ENCODE results near the gene C19orf67. TPM values are rescaled to one million over a fixed set of nuclear protein-coding genes. Genes with fewer than 3 reads are reported as not detected.

Gene C19orf67
- total RNA-seq, 4 donors from 2014 or later: not detected

GRCh38 chr19:14059652-14060155 is 25.9 kb downstream of the C19orf67 start:
- no peak overlapping the region for H3K4me3 ChIP-seq
- intact Hi-C loops (cut with DNase I): loop anchor here (5.0 kb wide), 1 partner anchor 177 kb away; no protein-coding TSS in a partner anchor
- no peak overlapping the region for H3K27ac ChIP-seq (replicated peaks in 1 of 4)
- H3K36me3 ChIP-seq: no peaks in the 10 kb centered on the region
- peaks cover 5 to 28% (median 26%) of the 10 kb centered on the region in 4 donors for H3K4me1 ChIP-seq
- H3K27me3 ChIP-seq: peaks cover 0 to 67% (median 23%) of the 10 kb centered on the region in 4 donors
- DNase-seq (ENCODE audit: extremely low spot score): no peak
- no peaks in the 10 kb centered on the region for H3K9me3 ChIP-seq
- TF ChIP-seq POLR2A (IDR thresholded peaks at IDR 0.05; ENCODE audit: low read depth) (no peak), CTCF (IDR thresholded peaks at IDR 0.05) (no peak), EP300 (IDR thresholded peaks at IDR 0.05) (no peak), POLR2AphosphoS5 (IDR thresholded peaks at IDR 0.05) (no peak)
- WGBS: 58% methylated on average over 8 of the region's 8 CpGs

GRCh38 chr19:14059093-14059480 is 26.5 kb downstream of the C19orf67 start:
- DNase-seq (ENCODE audit: extremely low spot score): no peak
- no peak overlapping the region for H3K27ac ChIP-seq (replicated peaks in 1 of 4)
- no peak for TF ChIP-seq POLR2AphosphoS5 (IDR thresholded peaks at IDR 0.05)
- peak; percentile 25 to 66 (median 41) for TF ChIP-seq CTCF (IDR thresholded peaks at IDR 0.05)
- peaks cover 0 to 67% (median 23%) of the 10 kb centered on the region in 4 donors for H3K27me3 ChIP-seq
- H3K4me1 ChIP-seq: peaks cover 5 to 28% (median 26%) of the 10 kb centered on the region in 4 donors
- no peaks in the 10 kb centered on the region for H3K9me3 ChIP-seq
- intact Hi-C loops (cut with DNase I): loop anchor here (5.0 kb wide), 1 partner anchor 177 kb away; no protein-coding TSS in a partner anchor
- H3K4me3 ChIP-seq: no peak overlapping the region
- no peaks in the 10 kb centered on the region for H3K36me3 ChIP-seq
- 21% methylated on average over 13 of the region's 15 CpGs for WGBS

GRCh38 chr19:14058182-14059092 is 27.1 kb downstream of the C19orf67 start:
- Histone ChIP-seq H3K9me3 (peaks cover 0 to 3% (median under 1%) of the 10 kb centered on the region in 4 donors), H3K4me3 (peak overlapping the region in 1 of 4 donors; percentile 46), H3K4me1 (peaks cover 5 to 28% (median 26%) of the 10 kb centered on the region in 4 donors), H3K27ac (replicated peaks in 1 of 4) (no peak overlapping the region), H3K27me3 (peaks cover 0 to 64% (median 23%) of the 10 kb centered on the region in 4 donors), H3K36me3 (no peaks in the 10 kb centered on the region)
- WGBS: 29% methylated on average over 17 of the region's 17 CpGs
- TF ChIP-seq EP300 (IDR thresholded peaks at IDR 0.05): no peak
- no peak for TF ChIP-seq CTCF (IDR thresholded peaks at IDR 0.05)
- no peak for TF ChIP-seq POLR2AphosphoS5 (IDR thresholded peaks at IDR 0.05)
- TF ChIP-seq POLR2A (IDR thresholded peaks at IDR 0.05; ENCODE audit: low read depth): no peak
- no peak for DNase-seq (ENCODE audit: extremely low spot score)
- intact Hi-C loops (cut with DNase I): loop anchor here (5.0 kb wide), 1 partner anchor 176 kb away; no protein-coding TSS in a partner anchor

- TF ChIP-seq CTCF (IDR thresholded peaks at IDR 0.05): no peak
- no peak overlapping the region for H3K27ac ChIP-seq (replicated peaks in 1 of 4)
- intact Hi-C loops (cut with DNase I): loop anchor here (5.0 kb wide), 1 partner anchor 175 kb away; no protein-coding TSS in a partner anchor
- H3K9me3 ChIP-seq: peaks cover 0 to 9% (median 4%) of the 10 kb centered on the region in 4 donors
- WGBS: 41% methylated on average over 8 of the region's 19 CpGs
- H3K36me3 ChIP-seq: peaks cover 0 to 3% (median 0%) of the 10 kb centered on the region in 4 donors
- peak overlapping the region; percentile 46 to 61 (median 50) for H3K4me3 ChIP-seq
- peaks cover 0 to 50% (median 23%) of the 10 kb centered on the region in 4 donors for H3K27me3 ChIP-seq
- DNase-seq (ENCODE audit: extremely low spot score): no peak
- peaks cover 5 to 28% (median 26%) of the 10 kb centered on the region in 4 donors for H3K4me1 ChIP-seq
Measured at GRCh38 chr19:14056741-14057356, 28.7 kb downstream of the C19orf67 start.
